Cardiac atrium fibroblast (primary cell): ENCODE measurements around the gene CTNNA3. TPM values are rescaled to one million over a fixed set of nuclear protein-coding genes. Genes with fewer than 3 reads are reported as not detected.

Source experiments
- total RNA-seq: library from RNA; depleted of rRNA; stranded (reverse); fragments of >200 nt; gene quantifications from 2 replicates; pipeline ENCODE4 v1.2.3, GENCODE V29; 2015

The CTNNA3 gene
- not detected in 2 replicates for total RNA-seq

GRCh38 chr10:67696029-67696428 is at the start of gene CTNNA3:
Gene CTNNA3, minus strand, starts transcription at chr10:67696195.

GRCh38 chr10:66925896-66926715 is 769.9 kb downstream of the CTNNA3 start, which contains the start of gene LRRTM3:
Gene LRRTM3, plus strand, starts transcription at chr10:66926036.

Other genes starting within 250 kb of the CTNNA3 start
- 9.4 and 12.2 TPM in 2 replicates for gene DNAJC12, start 142.0 kb upstream of the CTNNA3 start, total RNA-seq
- 9.6 and 10.1 TPM in 2 replicates for gene SIRT1, start 188.5 kb upstream of the CTNNA3 start, total RNA-seq